GM21367 (cell line): ENCODE results near the gene TTYH1.

Source experiments
- ATAC-seq: cut with Tn5 transposase; IDR thresholded peaks from one replicate; pipeline ENCODE4 v1.9.1; 2021; ENCODE audit not compliant: unreplicated experiment

TTYH1 gene

GRCh38 chr19:54392105-54392504, 23.2 kb upstream of the TTYH1 start:
- no peak for ATAC-seq

GRCh38 chr19:54393381-54393780, 21.9 kb upstream of the TTYH1 start:
- no peak for ATAC-seq

- ATAC-seq, result no peak
Measured at GRCh38 chr19:54395685-54396084, 19.6 kb upstream of the TTYH1 start.

- ATAC-seq, result no peak
Measured at GRCh38 chr19:54399189-54399588, 16.1 kb upstream of the TTYH1 start.

- no peak for ATAC-seq
Measured at GRCh38 chr19:54400913-54401312, 14.4 kb upstream of the TTYH1 start.

- no peak for ATAC-seq
Measured at GRCh38 chr19:54403054-54403453, 12.2 kb upstream of the TTYH1 start.

GRCh38 chr19:54405628-54406027, 9.6 kb upstream of the TTYH1 start:
- no peak for ATAC-seq

GRCh38 chr19:54407780-54408179, 7.5 kb upstream of the TTYH1 start:
- no peak for ATAC-seq

- no peak for ATAC-seq
Measured at GRCh38 chr19:54408456-54409026, 6.7 kb upstream of the TTYH1 start.

- no peak for ATAC-seq
Measured at GRCh38 chr19:54411033-54411432, 4.2 kb upstream of the TTYH1 start.

GRCh38 chr19:54412877-54413276, 2.4 kb upstream of the TTYH1 start:
- no peak for ATAC-seq

GRCh38 chr19:54414156-54414555, 1.1 kb upstream of the TTYH1 start:
- ATAC-seq, result no peak

- ATAC-seq, result no peak
Measured at GRCh38 chr19:54415901-54416673, 823 bp downstream of the TTYH1 start.

- ATAC-seq, result no peak
Measured at GRCh38 chr19:54416695-54417491, 1.6 kb downstream of the TTYH1 start.

GRCh38 chr19:54418030-54418929, 3.0 kb downstream of the TTYH1 start:
- ATAC-seq, result no peak

- no peak for ATAC-seq
Measured at GRCh38 chr19:54418930-54419800, 3.9 kb downstream of the TTYH1 start.

- ATAC-seq, result no peak
Measured at GRCh38 chr19:54420068-54420382, 4.8 kb downstream of the TTYH1 start.

- no peak for ATAC-seq
Measured at GRCh38 chr19:54420383-54421168, 5.3 kb downstream of the TTYH1 start.

- no peak for ATAC-seq
Measured at GRCh38 chr19:54421169-54421516, 5.9 kb downstream of the TTYH1 start.

- ATAC-seq, result no peak
Measured at GRCh38 chr19:54421521-54421920, 6.3 kb downstream of the TTYH1 start.
